ENCODE data around the gene STIMATE.

- TF ChIP-seq YY1 (IDR thresholded peaks at IDR 0.05; ENCODE audit: insufficient read depth, insufficient read length), result no peak
- TF ChIP-seq ZNF274 (IDR thresholded peaks at IDR 0.05; ENCODE audit: low read depth, low read length), result no peak
- no peak for TF ChIP-seq SUZ12 (IDR thresholded peaks at IDR 0.05; ENCODE audit: extremely low read depth, insufficient read depth, insufficient read length)
Measured at GRCh38 chr3:52866427-52866826, 30.9 kb downstream of the STIMATE start.

Data from NT2/D1 (cell line).